GM21447 (cell line): Measurements from ENCODE around the gene PPFIBP1.
"Not testable (repeated sequence)": the region's sequence is repeated elsewhere in the genome, so short reads cannot be mapped to it uniquely, and the experiment has no call there.

Source experiments
- ATAC-seq: cut with Tn5 transposase; IDR thresholded peaks from one replicate; pipeline ENCODE4 v1.9.1; 2021; ENCODE audit not compliant: unreplicated experiment

Gene PPFIBP1

DNA sequence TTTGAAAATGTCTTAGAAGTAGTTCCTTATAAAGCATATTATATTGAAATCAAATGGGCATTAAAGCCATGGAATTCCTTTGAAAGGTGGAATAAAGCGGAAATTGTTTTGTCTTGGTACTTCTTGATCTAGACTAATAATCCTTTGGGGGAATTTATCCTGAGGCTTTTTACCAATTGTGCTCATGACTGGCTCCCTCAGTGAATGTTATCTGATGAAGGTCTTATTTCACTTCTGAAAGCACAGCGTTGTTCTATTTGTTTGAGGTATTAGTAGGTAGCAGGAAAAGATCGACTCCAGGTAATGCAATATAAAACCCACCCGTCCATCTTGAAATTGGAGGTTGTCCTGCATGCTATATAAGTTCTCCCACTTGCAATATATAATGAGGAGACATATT lies 64.8 kb downstream of the PPFIBP1 start:
- ATAC-seq = no peak

GRCh38 chr12:27589419-27589818 lies 65.4 kb downstream of the PPFIBP1 start:
- ATAC-seq = no peak

- not testable (repeated sequence) for ATAC-seq
Observed at GRCh38 chr12:27591698-27592097, 67.7 kb downstream of the PPFIBP1 start.

DNA sequence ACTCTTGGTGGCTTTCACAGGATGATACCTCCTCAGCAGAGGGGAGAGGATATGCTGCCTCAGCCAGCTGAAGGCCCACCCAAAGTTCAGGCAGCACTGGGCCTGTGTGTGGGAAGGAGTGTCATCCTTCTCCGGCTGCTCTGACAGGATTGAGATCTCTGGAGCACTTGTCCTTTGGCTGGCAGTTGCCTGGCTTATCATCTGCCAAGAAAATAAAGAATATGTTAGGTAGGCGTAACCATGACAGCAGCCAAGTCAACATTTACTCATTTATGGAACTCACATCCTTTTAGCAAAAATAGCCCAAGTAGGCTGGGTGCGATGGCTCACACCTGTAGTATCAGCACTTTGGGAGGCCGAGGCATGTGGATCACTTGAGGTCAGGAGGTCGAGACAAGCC lies 68.5 kb downstream of the PPFIBP1 start:
- no peak for ATAC-seq

DNA sequence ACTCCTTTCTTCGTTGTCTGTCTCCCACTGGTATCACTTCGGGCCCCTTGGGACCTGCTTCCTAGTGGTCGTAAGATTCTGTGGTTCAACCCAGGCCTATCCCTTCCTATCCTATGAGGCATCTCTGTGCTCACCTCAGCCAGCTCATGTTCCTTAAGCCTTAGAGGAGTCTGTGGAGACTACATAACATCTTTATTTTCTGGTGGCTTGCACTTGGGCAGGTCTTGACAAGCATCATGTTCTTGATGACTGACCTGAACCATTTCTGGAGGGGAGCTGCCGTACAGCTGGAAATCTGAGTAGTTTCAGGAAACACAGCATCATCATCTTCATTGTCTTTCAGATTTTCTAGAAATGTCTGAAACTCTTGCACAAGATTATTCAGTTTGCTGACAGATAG lies 69.3 kb downstream of the PPFIBP1 start:
- no peak for ATAC-seq

- ATAC-seq = no peak
Observed at GRCh38 chr12:27595231-27595642, 71.2 kb downstream of the PPFIBP1 start.

- ATAC-seq = not testable (repeated sequence)
Observed at GRCh38 chr12:27598866-27599265, 74.9 kb downstream of the PPFIBP1 start.

DNA sequence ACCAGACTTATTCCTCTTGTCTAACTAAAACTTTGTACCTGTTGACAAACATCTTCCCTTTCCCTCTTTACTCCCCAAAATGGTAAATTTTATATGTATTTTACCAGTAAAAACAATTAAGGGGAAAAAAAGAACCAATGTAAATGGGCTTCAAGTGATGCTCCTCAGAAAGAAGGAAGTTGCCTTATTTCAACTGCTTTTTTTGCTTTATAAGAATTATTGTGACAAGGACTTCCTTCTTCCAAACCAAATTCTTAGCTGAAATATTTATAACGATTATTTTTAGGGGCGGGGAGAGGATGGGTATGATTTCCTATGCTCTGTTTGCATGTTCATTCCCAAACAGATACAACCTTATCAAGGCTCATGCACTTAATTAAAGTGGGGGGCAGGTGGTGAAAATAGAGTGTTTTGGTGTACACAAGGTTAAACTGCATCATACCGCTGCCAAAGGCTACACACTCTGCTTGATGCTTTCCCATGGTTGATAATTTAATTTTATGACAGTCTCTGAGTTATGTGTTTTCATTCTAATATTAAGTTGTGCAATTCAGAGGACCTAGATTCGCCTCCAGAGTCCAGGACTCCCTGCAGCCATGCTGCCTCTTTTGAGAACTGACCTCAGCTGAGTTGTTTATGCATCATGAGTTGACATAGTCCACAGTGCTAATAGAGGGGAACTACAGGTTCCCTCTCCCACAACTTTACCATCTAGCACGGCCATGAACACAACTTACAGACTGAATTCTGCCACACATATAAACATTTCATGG lies 77.2 kb downstream of the PPFIBP1 start:
- ATAC-seq = not testable (repeated sequence)

DNA sequence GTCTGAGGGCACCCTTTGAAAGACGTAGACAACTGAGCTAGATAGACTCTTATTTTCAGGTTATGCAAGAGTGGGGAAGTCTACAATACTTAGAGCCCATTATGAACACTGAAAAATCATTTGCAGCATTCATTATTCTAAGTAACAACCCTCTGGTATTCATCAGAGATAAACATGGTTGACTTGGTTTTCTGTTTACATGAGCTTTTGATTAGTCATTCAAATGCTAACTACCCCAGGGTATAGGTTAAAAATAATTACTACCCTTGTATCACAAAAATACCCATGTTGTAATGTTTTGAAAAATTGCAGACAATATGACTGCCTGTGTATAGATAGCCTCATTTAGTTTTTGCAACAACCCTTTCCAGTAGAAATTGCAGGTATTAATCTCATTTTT lies 78.5 kb downstream of the PPFIBP1 start:
- no peak for ATAC-seq

DNA sequence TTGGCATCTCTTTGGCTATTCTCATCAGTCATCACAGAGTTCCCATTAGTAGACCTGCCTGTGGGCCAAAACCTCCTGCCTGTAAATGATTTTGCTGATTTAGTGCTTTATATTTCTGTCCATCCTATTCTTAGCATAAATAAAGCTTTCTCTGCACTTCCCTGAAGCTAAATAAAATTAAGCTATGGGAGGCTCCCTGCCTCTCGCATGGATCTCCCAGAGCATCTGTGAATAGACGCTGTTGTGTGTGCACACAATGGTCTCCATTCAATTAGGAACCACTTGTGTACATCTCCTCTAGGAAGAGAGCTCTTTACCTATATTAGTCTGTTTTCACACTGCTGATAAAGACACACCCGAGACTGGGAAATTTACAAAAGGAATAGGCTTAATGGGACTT lies 80.4 kb downstream of the PPFIBP1 start:
- no peak for ATAC-seq

DNA sequence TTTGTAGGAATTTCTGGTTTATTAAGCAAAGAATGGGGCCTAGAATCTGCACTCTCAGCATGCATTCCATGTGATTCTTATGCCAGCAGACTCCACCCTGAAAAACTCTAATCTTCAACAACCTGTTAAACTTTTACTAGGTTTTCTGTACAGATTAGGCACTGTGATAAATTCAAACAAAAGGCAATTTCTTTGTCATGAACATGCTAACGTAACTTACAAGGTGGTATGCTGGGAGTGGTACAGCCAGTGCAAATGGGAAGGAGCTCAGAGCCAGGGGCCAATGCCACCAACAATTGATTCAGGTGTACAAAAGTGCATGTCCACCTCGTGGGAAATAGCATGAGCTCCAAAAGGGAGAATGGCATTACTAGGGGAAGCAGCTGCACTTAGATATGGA lies 83.0 kb downstream of the PPFIBP1 start:
- no peak for ATAC-seq

DNA sequence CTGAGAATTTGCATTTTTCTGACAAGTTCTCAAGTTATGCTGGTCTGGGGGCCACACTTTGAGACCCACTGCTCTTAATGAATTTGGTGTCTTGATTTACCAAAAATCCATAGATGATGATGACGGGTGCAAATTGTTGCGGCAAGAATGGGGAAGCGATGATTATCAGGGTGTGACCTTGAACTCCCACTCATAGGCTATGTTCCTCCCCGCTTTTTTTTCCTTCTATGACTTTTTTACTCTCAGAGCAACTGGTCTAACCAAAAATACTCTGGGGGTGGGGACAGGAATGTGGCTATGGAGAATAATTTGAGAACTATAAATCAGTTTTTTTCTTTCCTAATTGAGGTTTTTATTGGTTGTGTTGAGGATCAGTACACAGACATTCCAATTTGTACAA lies 83.6 kb downstream of the PPFIBP1 start:
- no peak for ATAC-seq

DNA sequence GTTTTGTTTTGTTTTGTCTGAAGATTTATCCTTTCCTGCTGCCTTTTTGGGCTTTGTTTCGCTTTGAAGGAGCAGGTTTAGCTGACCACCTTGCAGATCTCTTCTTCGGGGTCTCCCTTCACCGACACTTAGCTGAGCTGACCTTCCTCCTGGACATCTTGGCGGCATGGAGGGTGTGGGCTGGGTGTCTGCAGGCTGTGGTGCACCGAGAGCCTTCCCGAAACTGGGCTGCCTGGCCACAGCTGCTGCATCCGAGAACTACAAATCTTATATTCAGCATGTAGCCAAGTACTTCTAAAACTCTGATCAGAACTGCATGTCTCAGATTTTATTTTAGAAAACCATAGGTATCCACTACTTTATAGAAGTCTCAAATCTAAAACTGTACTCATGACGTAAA lies 84.9 kb downstream of the PPFIBP1 start:
- no peak for ATAC-seq

DNA sequence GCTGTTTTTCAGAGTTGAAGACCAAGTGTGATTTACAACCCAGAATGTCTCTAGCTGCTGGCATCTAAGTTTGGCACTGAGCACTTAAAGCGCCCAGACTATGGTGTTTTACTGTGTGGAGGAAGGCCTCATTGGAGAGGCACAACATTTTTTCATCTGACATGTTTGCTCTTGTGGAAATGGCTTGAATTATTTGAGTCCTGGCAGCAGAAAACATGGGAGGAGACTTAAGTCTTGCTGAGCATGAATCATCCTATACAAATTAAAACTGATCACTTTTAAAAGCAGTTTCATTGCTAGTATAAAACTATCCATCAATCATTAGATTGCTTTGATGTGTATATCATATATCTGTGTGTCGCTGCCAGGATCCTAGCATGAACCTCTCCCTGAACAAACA lies 86.4 kb downstream of the PPFIBP1 start:
- ATAC-seq = no peak

- ATAC-seq = no peak
Observed at GRCh38 chr12:27614386-27614785, 90.4 kb downstream of the PPFIBP1 start.

- ATAC-seq = no peak
Observed at GRCh38 chr12:27614866-27615265, 90.9 kb downstream of the PPFIBP1 start.

DNA sequence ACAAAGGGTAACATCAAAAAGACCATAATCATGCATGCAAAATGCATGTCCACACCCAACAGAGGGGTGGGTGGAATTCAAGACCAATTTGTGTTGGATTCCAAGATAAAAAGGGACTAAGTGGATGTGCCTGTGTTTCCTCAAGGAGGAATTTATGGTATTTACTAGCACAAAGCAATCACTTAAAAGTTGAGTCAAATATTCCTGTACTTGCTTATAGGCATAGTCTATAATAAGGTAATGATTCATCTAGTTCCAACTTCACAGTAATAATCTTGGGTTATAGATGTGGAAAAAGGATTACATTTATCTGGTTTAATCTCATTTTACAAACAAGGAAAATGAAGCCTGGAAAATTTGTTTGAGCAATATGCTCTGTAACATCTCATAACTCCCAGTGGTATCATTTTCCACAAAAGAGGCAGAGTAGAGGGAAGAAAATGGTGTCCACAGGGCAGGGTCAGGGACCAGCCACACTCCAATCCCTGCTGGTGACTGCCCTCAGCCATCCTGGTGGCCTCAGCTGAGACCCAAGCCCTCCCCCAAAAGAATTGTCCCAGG lies 91.4 kb downstream of the PPFIBP1 start:
- no peak for ATAC-seq

DNA sequence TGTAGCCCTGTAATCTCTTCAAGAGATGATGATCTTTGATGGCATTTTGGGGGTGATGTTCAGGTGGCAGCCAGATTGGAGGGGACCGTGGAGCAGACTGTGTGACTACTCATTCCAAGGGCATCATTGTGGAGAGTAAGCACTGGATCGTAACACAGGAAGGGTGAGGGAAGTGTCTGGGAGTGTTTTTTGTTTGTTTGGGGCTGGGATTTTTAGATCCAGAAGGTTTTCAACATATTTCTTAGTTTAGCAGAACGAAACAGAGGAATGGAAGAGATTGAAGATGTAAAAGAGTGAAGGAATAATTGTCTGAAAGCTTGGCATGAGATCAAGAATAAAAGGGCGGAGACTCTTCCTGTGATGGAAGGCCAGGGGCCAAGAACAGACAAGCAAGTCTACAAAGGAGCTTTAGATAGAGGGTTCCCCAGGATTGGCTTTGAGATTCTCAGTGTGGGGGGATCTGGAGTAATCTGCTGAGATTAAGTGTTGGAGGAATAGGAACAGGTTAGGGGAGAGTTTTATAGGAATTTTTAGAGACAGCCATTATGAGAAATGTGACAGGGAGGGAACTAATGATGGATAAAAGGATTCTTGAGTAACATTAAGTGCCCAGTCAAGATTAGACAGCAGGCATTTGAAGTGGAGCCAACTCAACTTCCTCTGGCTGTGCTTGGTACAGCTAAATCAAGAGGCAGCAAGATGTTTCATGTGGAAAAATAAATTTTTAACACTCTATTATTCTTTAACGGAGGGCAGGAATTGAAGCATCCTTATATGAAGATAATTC lies 92.5 kb downstream of the PPFIBP1 start:
- no peak for ATAC-seq

GRCh38 chr12:27618836-27619235 lies 94.8 kb downstream of the PPFIBP1 start:
- no peak for ATAC-seq

DNA sequence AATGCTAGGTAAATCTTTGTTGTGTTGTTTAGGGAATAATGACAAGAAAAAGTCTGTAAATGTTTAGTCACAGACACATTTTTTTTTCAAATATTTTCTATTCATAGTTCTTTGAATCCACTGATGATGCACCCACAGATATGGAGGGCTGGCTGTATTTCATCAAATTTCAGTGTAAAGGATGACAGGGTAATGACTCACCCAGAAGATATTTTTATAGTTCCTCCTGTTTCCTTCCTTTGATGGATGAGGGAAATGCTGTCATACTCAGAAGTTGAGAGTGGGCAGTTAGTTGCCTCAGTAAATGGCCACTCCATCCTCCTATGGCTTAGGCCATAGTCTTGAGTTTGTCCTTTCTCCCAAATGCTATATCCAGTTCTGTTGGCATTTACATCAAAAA lies 95.3 kb downstream of the PPFIBP1 start:
- ATAC-seq = no peak

DNA sequence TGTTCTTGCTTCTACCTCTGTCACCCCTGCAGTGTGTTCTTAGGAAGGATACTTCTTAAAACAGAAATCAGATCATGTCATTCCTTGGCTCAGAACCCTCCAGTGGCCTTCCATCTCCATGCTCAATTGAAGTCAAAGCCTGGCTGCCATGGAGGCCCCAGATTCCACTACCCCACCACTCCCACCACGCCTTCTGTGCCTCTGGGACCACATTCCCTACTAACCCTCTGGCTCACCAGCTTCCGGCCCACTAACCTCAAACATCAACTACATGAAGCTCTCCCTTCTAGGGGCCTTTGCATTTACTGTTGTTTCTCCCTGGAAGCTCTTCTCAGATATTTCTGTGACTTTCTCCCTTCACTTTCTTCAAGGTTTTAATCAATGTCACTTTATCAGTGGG lies 96.1 kb downstream of the PPFIBP1 start:
- ATAC-seq = no peak
